GM19238 (cell line): Measurements from ENCODE around the gene HCN4.
"Not testable (repeated sequence)": the region's sequence is repeated elsewhere in the genome, so short reads cannot be mapped to it uniquely, and the experiment has no call there.

Experiments
- DNase-seq: peaks from one replicate; pipeline ENCODE4 v3.0.0; 2011; ENCODE audit warnings: low spot score; ENCODE audit not compliant: insufficient read length

HCN4 gene

DNA sequence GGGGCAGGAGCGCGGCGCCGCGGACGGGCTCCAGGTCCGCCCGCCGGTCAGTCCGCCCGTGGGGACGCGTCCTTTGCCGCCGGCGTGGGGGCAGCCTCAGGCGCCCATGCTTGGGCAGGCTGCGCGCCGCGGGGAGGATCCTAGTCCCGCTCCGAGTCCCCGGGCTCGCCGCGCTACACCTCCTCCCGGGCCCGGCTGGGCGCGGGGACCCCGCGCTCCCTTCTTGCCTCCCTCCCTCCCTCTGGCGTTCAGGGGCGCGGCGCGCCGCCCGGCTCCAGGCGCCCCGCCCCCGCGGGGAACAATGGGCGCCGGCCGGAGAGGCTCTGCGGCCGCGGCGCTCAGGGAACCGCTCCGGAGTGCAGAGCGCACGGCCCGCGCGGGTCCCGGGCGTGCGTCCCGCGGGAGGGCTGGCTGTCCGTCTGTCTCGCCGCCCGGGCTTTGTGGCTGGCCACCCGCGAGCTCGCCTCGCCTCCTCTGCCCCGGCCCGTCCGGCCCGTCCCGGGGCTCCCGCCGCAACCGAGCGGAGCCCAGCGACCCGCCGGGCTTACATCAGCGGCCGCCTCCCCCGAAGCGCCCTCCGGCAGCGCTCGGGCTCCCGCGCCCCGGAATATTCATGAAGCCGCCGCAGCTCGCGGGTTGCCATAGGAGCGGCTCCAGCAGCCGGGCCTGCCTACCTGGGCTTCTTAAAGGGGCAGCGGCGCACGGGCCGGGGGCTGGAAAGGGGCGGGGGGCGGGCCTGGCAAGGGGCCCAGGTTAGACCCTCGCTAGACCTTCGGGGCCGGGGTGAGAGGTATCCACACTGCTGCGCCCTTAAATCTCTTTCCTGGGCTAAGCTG, at the start of gene HCN4:
Gene HCN4 (minus strand): TSS at position 658 of the 836 bp plus-strand sequence. CDS start 688 bp downstream, outside the sequence.
- DNase-seq = no peak

DNA sequence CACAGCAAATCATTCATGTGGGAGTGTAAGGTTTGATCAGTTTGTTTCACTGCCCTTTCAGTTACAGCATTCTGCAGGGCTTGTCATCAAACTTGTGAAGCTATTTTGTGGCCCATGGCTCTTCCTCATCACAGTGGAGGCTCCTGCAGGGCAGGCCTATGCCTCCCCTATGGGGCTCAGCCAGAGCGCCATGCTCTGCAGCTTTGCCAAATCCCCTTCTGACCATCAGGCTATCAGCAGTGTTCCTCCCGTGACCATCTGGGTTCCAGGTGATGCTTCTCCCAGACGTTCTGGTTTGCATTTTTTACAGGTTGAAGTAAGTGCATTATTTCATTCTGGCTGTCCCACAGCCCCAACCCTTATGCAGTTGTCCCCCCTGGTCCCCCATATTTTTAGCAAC, 46.1 kb upstream of the HCN4 start:
- DNase-seq = no peak

DNA sequence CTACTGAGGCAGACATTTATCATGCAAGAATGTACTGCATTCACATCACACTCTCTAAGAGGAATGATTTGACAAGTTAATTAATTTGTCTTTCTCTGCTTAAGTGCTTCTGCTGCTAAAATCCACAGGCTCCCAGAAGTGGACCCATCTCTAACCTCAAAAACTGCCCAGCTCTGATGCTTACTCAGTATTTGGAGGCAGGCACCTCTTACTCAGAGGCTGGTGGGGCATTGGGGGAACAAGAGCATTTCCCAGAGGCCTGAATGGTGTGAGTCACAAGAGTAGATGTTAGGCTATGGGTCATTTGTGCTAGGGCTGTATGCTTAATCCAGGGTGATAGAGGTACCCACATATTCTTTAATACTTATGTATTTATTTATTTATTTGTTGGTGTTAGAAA, 34.4 kb upstream of the HCN4 start:
- DNase-seq = no peak

DNA sequence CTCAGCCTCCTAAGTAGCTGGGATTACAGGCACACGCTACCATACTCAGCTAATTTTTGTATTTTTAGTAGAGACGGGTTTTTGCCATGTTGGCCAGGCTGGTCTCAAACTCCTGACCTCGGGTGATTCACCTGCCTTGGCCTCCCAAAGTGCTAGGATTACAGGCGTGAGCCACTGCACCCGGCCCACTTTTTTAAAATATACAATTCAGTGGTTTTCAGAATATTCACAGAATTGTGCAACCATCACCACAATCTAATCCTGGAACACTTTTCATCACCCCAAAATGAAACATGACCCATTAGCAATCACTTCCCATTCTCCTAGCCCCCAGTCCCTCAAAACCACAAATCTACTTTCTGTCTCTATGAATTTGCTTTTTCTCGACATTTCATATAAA, 31.5 kb upstream of the HCN4 start:
- not testable (repeated sequence) for DNase-seq

- no peak for DNase-seq
These were observed 30.1 kb upstream of the HCN4 start for GRCh38 chr15:73398861-73399260.

DNA sequence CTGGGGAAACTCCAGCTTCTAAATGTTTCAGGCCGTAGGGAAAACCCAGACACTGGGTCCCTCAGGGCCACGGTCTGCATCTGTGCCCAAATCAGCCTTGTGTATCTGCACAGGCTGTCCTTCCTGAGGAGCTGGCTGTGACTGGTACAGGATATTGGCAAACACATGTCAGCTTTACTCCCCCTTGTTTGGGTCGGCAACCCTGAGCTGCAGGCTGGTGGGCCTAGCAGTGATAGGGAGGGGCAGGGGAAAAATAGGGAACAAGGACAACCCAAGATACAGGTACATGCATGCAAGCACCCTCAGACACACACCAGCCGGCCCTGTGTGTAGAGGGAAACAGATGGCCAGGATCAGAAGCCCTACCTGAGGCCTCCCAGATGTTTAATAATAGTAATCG, 28.7 kb upstream of the HCN4 start:
- DNase-seq = no peak

DNA sequence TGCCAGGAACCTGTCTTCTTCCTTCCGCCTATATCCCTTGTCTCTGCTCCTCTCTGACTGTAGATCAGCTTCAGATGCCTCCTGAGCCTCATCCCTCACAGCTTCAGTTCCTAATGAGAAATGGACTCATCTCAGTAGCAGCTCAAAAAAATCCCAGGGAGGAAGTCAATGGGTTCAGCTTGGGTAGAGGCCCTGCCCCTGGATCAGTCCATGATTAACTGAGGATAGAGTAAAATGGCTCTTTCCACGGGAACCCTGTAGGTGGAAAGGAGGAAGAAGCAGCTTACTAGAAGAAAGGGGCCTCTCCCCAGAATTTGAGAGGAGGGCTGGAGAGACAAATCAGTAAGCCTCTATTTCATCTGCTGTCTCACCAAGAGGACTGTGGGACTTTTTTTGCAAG, 26.9 kb upstream of the HCN4 start:
- no peak for DNase-seq

DNA sequence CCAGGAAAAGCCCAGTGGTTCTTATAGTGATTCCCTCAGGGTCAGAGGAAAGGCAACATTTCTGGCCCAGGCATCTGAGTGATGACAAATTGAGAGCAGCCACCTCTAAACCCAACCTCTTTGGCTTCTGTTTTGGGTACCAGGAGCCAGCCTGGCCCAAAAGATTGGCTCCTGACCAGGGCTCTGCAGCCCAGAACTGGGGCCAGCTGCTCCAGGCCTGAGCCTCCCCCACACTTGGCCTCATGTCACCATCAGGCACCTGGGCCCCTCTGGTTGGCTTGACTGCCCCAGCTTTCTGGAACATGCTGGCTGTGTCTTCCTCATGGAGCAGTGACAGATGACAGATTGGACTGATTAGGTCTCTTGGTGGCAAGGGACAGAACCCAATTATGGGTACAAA, 26.0 kb upstream of the HCN4 start:
- no peak for DNase-seq

DNA sequence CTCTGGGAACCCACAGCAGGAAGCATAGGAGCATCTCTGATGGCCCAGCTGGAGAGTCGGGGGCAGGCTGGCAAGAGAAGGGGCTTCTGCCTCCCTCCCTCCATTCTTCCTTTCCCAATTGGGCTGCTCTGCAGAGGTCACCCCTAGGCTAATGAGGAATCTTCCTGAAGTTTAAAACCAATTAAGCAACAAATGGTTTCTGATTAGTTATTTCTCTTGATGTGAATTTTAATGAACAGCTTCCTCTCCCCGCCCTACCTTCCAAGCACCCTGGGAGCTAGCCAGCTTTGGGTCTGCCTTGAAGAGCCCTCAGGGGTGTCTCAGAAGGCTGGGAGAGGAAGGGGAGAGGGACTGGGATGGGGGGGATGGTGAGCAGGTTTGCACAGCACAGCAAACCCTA, 24.6 kb upstream of the HCN4 start:
- no peak for DNase-seq

DNA sequence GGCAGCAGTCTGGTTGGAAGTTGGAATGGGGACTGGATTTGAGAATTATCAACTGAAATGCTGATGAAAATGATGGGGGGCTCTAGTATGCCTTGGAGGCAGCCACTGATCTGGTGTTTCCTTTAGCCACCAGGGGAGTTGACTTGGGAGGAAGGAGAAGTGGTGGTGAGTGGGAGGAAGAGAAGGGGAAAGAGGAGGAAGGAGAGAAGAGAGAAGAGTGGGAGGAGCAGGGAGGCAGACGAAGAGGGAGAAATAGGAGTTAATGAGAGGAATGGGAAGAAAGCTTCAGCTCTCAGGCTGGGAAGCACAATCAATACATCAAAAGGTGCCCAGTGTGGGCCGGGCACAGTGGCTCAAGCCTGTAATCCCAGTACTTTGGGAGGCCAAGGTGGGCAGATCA, 23.3 kb upstream of the HCN4 start:
- DNase-seq = no peak

GRCh38 chr15:73391128-73391872, 22.5 kb upstream of the HCN4 start:
- DNase-seq = no peak

DNA sequence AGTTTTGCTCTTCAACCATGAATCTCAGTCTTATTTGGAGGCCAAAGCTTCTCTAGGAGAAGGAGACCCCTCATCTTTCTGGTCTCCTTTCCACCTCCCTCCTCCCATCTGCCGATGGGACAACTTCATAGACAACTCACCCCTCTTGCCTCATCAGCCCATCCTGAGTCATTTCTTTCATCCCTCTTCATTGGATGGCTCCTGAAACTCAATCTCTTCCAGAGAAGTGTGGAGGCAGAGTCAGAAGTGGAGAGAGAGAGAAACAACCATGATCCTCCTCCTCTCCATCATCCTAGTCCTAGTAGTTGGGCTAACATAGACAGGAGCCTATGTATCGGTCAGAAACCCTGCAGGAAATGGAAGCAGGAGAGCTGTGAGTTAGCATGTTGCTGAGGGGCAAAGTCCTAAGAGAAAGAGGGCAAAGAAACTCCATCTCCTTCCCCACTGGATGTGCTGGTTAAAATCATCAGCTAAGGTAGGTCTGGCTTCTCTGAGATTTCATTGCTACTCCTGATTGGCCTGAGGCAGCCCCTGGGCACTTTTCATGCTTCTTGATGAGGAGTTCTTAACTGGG, 21.3 kb upstream of the HCN4 start:
- DNase-seq = no peak

GRCh38 chr15:73389539-73389938, 20.8 kb upstream of the HCN4 start:
- no peak for DNase-seq

GRCh38 chr15:73388256-73388781, 19.6 kb upstream of the HCN4 start:
- DNase-seq = no peak

DNA sequence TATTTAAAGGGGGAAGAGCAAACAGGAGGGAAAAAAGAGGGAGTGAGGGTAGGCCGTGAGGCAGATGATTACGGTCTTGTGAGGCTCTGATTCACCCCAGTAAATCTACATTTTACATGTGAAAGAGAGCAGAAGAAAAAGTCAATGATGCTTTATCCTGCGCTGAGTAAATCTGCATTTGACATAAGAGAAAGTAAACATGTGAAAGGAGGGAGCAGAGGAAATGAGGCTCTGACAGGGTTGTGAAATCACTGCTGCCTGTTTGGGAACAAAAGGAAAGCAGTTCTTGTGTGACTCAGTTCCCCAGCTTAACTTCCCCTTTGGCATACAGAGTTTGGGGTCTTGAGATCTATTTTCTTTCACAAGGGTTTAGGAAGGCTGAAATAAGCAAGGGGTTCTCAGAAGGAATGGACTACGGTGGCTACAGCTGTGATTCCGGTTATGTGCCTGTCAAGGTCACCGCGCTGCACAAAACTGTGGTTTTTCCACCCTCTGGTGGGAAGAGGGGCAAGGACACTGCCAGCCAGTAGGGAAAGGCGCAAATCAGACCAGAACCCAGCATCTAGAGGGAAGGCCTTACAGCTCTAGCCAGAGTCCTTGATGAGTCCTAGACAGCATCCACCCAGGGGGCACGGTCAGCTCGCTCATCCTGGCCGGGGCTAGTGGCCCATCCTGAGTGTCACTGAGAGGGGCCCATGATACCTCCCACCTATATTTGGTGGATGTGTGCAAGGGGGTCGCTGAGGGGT, 18.9 kb upstream of the HCN4 start:
- no peak for DNase-seq

GRCh38 chr15:73386886-73387506, 18.2 kb upstream of the HCN4 start:
- DNase-seq = no peak

- DNase-seq = no peak
These were observed 17.5 kb upstream of the HCN4 start for GRCh38 chr15:73386238-73386637.

GRCh38 chr15:73385205-73385604, 16.4 kb upstream of the HCN4 start:
- DNase-seq = no peak

- DNase-seq = no peak
These were observed 14.8 kb upstream of the HCN4 start for GRCh38 chr15:73383310-73384189.

GRCh38 chr15:73382115-73382514, 13.4 kb upstream of the HCN4 start:
- no peak for DNase-seq
